ENCODE measurements around the gene FASLG.

- TF ChIP-seq CTCF (IDR thresholded peaks at IDR 0.05) (no peak), POLR2AphosphoS5 (IDR thresholded peaks at IDR 0.05) (no peak)
Measured at GRCh38 chr1:172670791-172671190, 11.9 kb downstream of the FASLG start.

All from stomach (tissue), 4 donors.